Gastrocnemius medialis (tissue), 4 donors: Measurements from ENCODE around the gene RAB3C.

Source experiments
- CTCF ChIP-seq, 5 experiments: fragments of 450-650 bp in 3 of 5; fragments of 200-600 bp in 2 of 5; sonication (generic) in 2 of 5; IDR thresholded peaks in 4 of 5; conservative IDR thresholded peaks in 1 of 5; 1 replicate in 4 of 5; 2 replicates in 1 of 5; pipeline ENCODE4 v1.5.1; 2016 to 2019; ENCODE audit warnings: antibody characterized with exemption in 5 of 5, mild to moderate bottlenecking in 3 of 5, moderate library complexity in 3 of 5
- POLR2A ChIP-seq, 2 donors: fragments of 450-650 bp; IDR thresholded peaks; one replicate each; pipeline ENCODE4 v1.6.1; 2017; ENCODE audit warnings: antibody characterized with exemption in 2 of 2, mild to moderate bottlenecking in 2 of 2, moderate library complexity in 2 of 2

- TF ChIP-seq CTCF (IDR thresholded peaks at IDR 0.05 in 4 of 5, conservative IDR thresholded peaks at IDR 0.05 in 1 of 5), result no peak
- no peak for TF ChIP-seq POLR2A (IDR thresholded peaks at IDR 0.05)
Measured at GRCh38 chr5:58813855-58814254, 231.0 kb downstream of the RAB3C start.
